Liver (tissue), 3 donors: ENCODE measurements around the gene ST8SIA6.

Experiments
- ATF3 ChIP-seq: IDR thresholded peaks from 2 replicates; pipeline ENCODE4 v1.6.1; 2016; ENCODE audit warnings: antibody characterized with exemption
- CTCF ChIP-seq: fragments of 150-350 bp; IDR thresholded peaks from 2 replicates; pipeline ENCODE4 v1.5.1; 2017; ENCODE audit warnings: improper control_type of control experiment, low read depth, low read length; ENCODE audit not compliant: missing input control
- EGR1 ChIP-seq, 2 donors: IDR thresholded peaks; 2 replicates each; pipeline ENCODE4 v1.6.1; 2016 to 2018; ENCODE audit warnings: antibody characterized with exemption in 2 of 2, low read depth in 2 of 2
- GABPA ChIP-seq, 2 donors: IDR thresholded peaks in 1 of 2; conservative IDR thresholded peaks in 1 of 2; 2 replicates each; pipeline ENCODE4 v1.6.1; 2016; ENCODE audit warnings: antibody characterized with exemption in 2 of 2, mild to moderate bottlenecking in 1 of 2, moderate library complexity in 1 of 2
- JUND ChIP-seq, 2 donors: IDR thresholded peaks; 2 replicates each; pipeline ENCODE4 v1.6.1; 2016; ENCODE audit warnings: antibody characterized with exemption in 2 of 2
- MAX ChIP-seq: IDR thresholded peaks from 2 replicates; pipeline ENCODE4 v1.6.1; 2016; ENCODE audit warnings: antibody characterized with exemption
- NR2F2 ChIP-seq: IDR thresholded peaks from 2 replicates; pipeline ENCODE4 v1.6.1; 2016; ENCODE audit warnings: antibody characterized with exemption
- RXRA ChIP-seq, 2 donors: IDR thresholded peaks; 2 replicates each; pipeline ENCODE4 v1.6.1; 2017 to 2018; ENCODE audit warnings: antibody characterized with exemption in 2 of 2, mild to moderate bottlenecking in 1 of 2
- SP1 ChIP-seq: IDR thresholded peaks from 2 replicates; pipeline ENCODE4 v1.6.1; 2018; ENCODE audit warnings: antibody characterized with exemption, mild to moderate bottlenecking
- TAF1 ChIP-seq: conservative IDR thresholded peaks from 2 replicates; pipeline ENCODE4 v1.6.1; 2016; ENCODE audit warnings: antibody characterized with exemption, mild to moderate bottlenecking
- YY1 ChIP-seq: IDR thresholded peaks from 2 replicates; pipeline ENCODE4 v1.6.1; 2016; ENCODE audit warnings: antibody characterized with exemption, mild to moderate bottlenecking
- ZBTB33 ChIP-seq: IDR thresholded peaks from 2 replicates; pipeline ENCODE4 v1.6.1; 2016; ENCODE audit warnings: antibody characterized with exemption
- donor health status: healthy.
- donor health status: healthy.

- TF ChIP-seq CTCF: no peak
- peak in 1 of 2 donors; percentile 11 for TF ChIP-seq RXRA (IDR thresholded peaks at IDR 0.05)
- TF ChIP-seq SP1: no peak
- TF ChIP-seq TAF1: no peak
- TF ChIP-seq GABPA (IDR thresholded peaks at IDR 0.05 in 1 of 2, conservative IDR thresholded peaks at IDR 0.05 in 1 of 2): no peak
- TF ChIP-seq NR2F2: peak; percentile 32
- TF ChIP-seq YY1: no peak
- TF ChIP-seq ZBTB33: no peak
- no peak for TF ChIP-seq JUND (IDR thresholded peaks at IDR 0.05)
- TF ChIP-seq ATF3: no peak
- TF ChIP-seq MAX: no peak
- TF ChIP-seq EGR1 (IDR thresholded peaks at IDR 0.05; ENCODE audit: low read depth in 2 of 2): no peak
These were observed 105.7 kb downstream of the ST8SIA6 start for GRCh38 chr10:17348501-17349349.
